SK-N-SH (cell line): ENCODE measurements around the gene DLG2. TPM values are rescaled to one million over a fixed set of nuclear protein-coding genes. Genes with fewer than 3 reads are reported as not detected.

Source experiments
- CTCF ChIA-PET: fragments of 300-600, 350-600 bp; formaldehyde crosslinking; extraction: SDS; loops from one replicate; lab custom pipeline; 2021; lab: Yijun Ruan, JAX
- POLR2A ChIA-PET: fragments of 350-600 bp; sonication (Branson Sonifier 250); formaldehyde crosslinking; extraction: SDS; loops from one replicate; lab custom pipeline; 2020; ENCODE audit warnings: antibody characterized with exemption, inconsistent platforms; lab: Yijun Ruan, JAX
- DNase-seq: peaks from one replicate; pipeline ENCODE4 v3.0.0; 2012
- H2AFZ ChIP-seq: fragments of 200-600 bp; sonication (generic); 2 replicates; pipeline ENCODE4 v1.8.1; 2016; ENCODE audit warnings: antibody characterized with exemption, mild to moderate bottlenecking, low read depth
- H3F3A ChIP-seq: fragments of 200-600 bp; sonication (generic); replicated peaks from 2 replicates; pipeline ENCODE3; 2016; ENCODE audit warnings: antibody characterized with exemption, mild to moderate bottlenecking; ENCODE audit not compliant: insufficient read depth
- H3K27ac ChIP-seq, 2 experiments: fragments of 200-500 bp in 1 of 2; fragments of 200-600 bp in 1 of 2; sonication (Bioruptor generic) in 1 of 2; sonication (generic), shearing (Covaris generic) in 1 of 2; 2 replicates each; pipeline versions ENCODE4 v1.5.1 to v1.6.1; 2014 to 2016; ENCODE audit warnings: low read depth in 2 of 2, inconsistent platforms in 1 of 2, low read length in 1 of 2, mild to moderate bottlenecking in 1 of 2, mixed read lengths in 1 of 2
- H3K27me3 ChIP-seq: fragments of 200-600 bp; sonication (generic), shearing (Covaris generic); 2 replicates; pipeline ENCODE4 v1.6.1; 2016; ENCODE audit warnings: mixed run types; ENCODE audit not compliant: insufficient read depth
- H3K36me3 ChIP-seq, 2 experiments: fragments of 200-500 bp in 1 of 2; fragments of 200-600 bp in 1 of 2; sonication (Bioruptor generic) in 1 of 2; sonication (generic) in 1 of 2; replicated peaks in 1 of 2; 2 replicates each; pipeline versions ENCODE3 to v1.5.1; 2014 to 2016; ENCODE audit warnings: low read length in 1 of 2, mild to moderate bottlenecking in 1 of 2; ENCODE audit not compliant: insufficient read depth in 2 of 2, control insufficient read depth in 1 of 2
- H3K4me1 ChIP-seq, 2 experiments: fragments of 200-500 bp in 1 of 2; fragments of 200-600 bp in 1 of 2; sonication (Bioruptor generic) in 1 of 2; sonication (generic), shearing (Covaris generic) in 1 of 2; 2 replicates each; pipeline versions ENCODE4 v1.5.1 to v1.6.1; 2014 to 2016; ENCODE audit warnings: low read depth in 1 of 2, low read length in 1 of 2, mixed run types in 1 of 2; ENCODE audit not compliant: insufficient read depth in 2 of 2, control insufficient read depth in 1 of 2
- H3K4me2 ChIP-seq: fragments of 200-600 bp; sonication (generic), shearing (Covaris generic); 2 replicates; pipeline ENCODE4 v1.6.1; 2017; ENCODE audit warnings: mixed run types
- H3K4me3 ChIP-seq, 2 experiments: fragments of 200-500 bp in 1 of 2; fragments of 200-600 bp in 1 of 2; sonication (Bioruptor generic) in 1 of 2; sonication (generic), shearing (Covaris generic) in 1 of 2; 2 replicates each; pipeline versions ENCODE4 v1.5.1 to v1.8.1; 2014 to 2016; ENCODE audit warnings: low read depth in 2 of 2, inconsistent platforms in 1 of 2, low read length in 1 of 2, mild to moderate bottlenecking in 1 of 2, mixed read lengths in 1 of 2, moderate library complexity in 1 of 2
- H3K79me2 ChIP-seq: fragments of 200-600 bp; sonication (generic); 2 replicates; pipeline ENCODE4 v1.8.1; 2017; ENCODE audit warnings: mild to moderate bottlenecking; ENCODE audit not compliant: insufficient read depth
- H3K9ac ChIP-seq: fragments of 200-600 bp; sonication (generic); 2 replicates; pipeline ENCODE4 v1.6.1; 2017; ENCODE audit warnings: mixed run types
- H3K9me2 ChIP-seq: fragments of 200-600 bp; sonication (generic); 2 replicates; pipeline ENCODE4 v1.6.1; 2017; ENCODE audit warnings: mixed run types
- H3K9me3 ChIP-seq: fragments of 200-600 bp; sonication (generic); 2 replicates; pipeline ENCODE4 v1.6.1; 2017; ENCODE audit warnings: mixed run types, mild to moderate bottlenecking, moderate library complexity
- H4K20me1 ChIP-seq: fragments of 200-600 bp; sonication (generic); 2 replicates; pipeline ENCODE4 v1.6.1; 2017; ENCODE audit warnings: mild to moderate bottlenecking, mixed run types; ENCODE audit not compliant: insufficient read depth
- CHD2 ChIP-seq: fragments of 150-350 bp; IDR thresholded peaks from 2 replicates; pipeline ENCODE4 v1.6.1; 2018; ENCODE audit warnings: low read length; ENCODE audit not compliant: partially characterized antibody
- CTCF ChIP-seq: fragments of 200-600 bp; sonication (generic); IDR thresholded peaks from 2 replicates; pipeline ENCODE4 v1.6.1; 2017; ENCODE audit warnings: antibody characterized with exemption, mild to moderate bottlenecking, moderate library complexity
- EZH2phosphoT487 ChIP-seq: fragments of 200-600 bp; sonication (generic); IDR thresholded peaks from 2 replicates; pipeline ENCODE4 v1.6.1; 2017; ENCODE audit warnings: low read depth, mixed run types, mild to moderate bottlenecking, antibody characterized with exemption, moderate library complexity, borderline replicate concordance
- FOSL2 ChIP-seq: IDR thresholded peaks from 2 replicates; pipeline ENCODE4 v1.4.0; 2012; ENCODE audit warnings: low read depth, mild to moderate bottlenecking, moderate library complexity, borderline replicate concordance
- FOXM1 ChIP-seq: IDR thresholded peaks from 2 replicates; pipeline ENCODE4 v1.4.0; 2012; ENCODE audit warnings: low read depth, mild to moderate bottlenecking
- NFIC ChIP-seq: IDR thresholded peaks from 2 replicates; pipeline ENCODE4 v1.4.0; 2012; ENCODE audit warnings: borderline replicate concordance
- NRF1 ChIP-seq: IDR thresholded peaks from 2 replicates; pipeline ENCODE4 v1.6.1; 2012; ENCODE audit warnings: low read depth, mild to moderate bottlenecking, low read length
- PBX3 ChIP-seq: IDR thresholded peaks from 2 replicates; pipeline ENCODE4; 2012
- RAD21 ChIP-seq: IDR thresholded peaks from 2 replicates; pipeline ENCODE4 v1.6.1; 2012; ENCODE audit warnings: mild to moderate bottlenecking, low read length
- RCOR1 ChIP-seq: fragments of 150-350 bp; IDR thresholded peaks from 2 replicates; pipeline ENCODE4 v1.6.1; 2017; ENCODE audit warnings: antibody characterized with exemption, low read length
- RFX5 ChIP-seq: IDR thresholded peaks from 2 replicates; pipeline ENCODE4 v1.6.1; 2012; ENCODE audit warnings: mild to moderate bottlenecking, improper control_type of control experiment, low read length
- RXRA ChIP-seq: IDR thresholded peaks from 2 replicates; pipeline ENCODE4 v1.4.0; 2012; ENCODE audit warnings: low read depth, mild to moderate bottlenecking, borderline replicate concordance
- SMC3 ChIP-seq: IDR thresholded peaks from 2 replicates; pipeline ENCODE4 v1.6.1; 2012; ENCODE audit warnings: low read depth, low read length, improper control_type of control experiment
- TAF1 ChIP-seq: IDR thresholded peaks from 2 replicates; pipeline ENCODE4 v1.6.1; 2012; ENCODE audit warnings: low read depth, mild to moderate bottlenecking, low read length, moderate library complexity, borderline replicate concordance
- TCF12 ChIP-seq: IDR thresholded peaks from 2 replicates; pipeline ENCODE4 v1.4.0; 2012
- TEAD4 ChIP-seq: IDR thresholded peaks from 2 replicates; pipeline ENCODE4 v1.4.0; 2012; ENCODE audit warnings: mild to moderate bottlenecking, borderline replicate concordance; ENCODE audit not compliant: insufficient read depth
- USF1 ChIP-seq: IDR thresholded peaks from 2 replicates; pipeline ENCODE4 v1.4.0; 2012; ENCODE audit warnings: low read depth, borderline replicate concordance
- USF2 ChIP-seq: fragments of 150-350 bp; IDR thresholded peaks from 2 replicates; pipeline ENCODE4 v1.6.1; 2017; ENCODE audit warnings: antibody characterized with exemption, low read length, low read depth, borderline replicate concordance
- YY1 ChIP-seq: IDR thresholded peaks from 2 replicates; pipeline ENCODE4 v1.4.0; 2012; ENCODE audit warnings: low read depth, mild to moderate bottlenecking
- ZBTB33 ChIP-seq: IDR thresholded peaks from 2 replicates; pipeline ENCODE4 v1.4.0; 2012; ENCODE audit warnings: low read depth, borderline replicate concordance
- WGBS: methylation state at CpG from one replicate; pipeline ENCODE4 v1.1.6; 2017; ENCODE audit warnings: low lambda C conversion rate; 5-methylcytosine and 5-hydroxymethylcytosine counted together
- polyA plus RNA-seq, 3 experiments: library from polyadenylated mRNA; depleted of rRNA; stranded (reverse); fragments of >200 nt; gene quantifications; 2 replicates each; pipeline ENCODE4 v1.2.3, GENCODE V29; 2012

Gene DLG2
- polyA plus RNA-seq, 1 of the 3 experiments (the other 2 are of a cell fraction): 0.21 TPM

GRCh38 chr11:83456566-83456965, 2170.6 kb downstream of the DLG2 start (continued):
- TF ChIP-seq YY1 (no peak), ZBTB33 (no peak), EZH2phosphoT487 (no peak), FOSL2 (no peak), CHD2 (no peak), RCOR1 (no peak)

GRCh38 chr11:83456075-83456474, 2171.1 kb downstream of the DLG2 start:
- Histone ChIP-seq H3K27ac (no peak overlapping the region), H3F3A (peaks cover 4% of the 10 kb centered on the region), H3K9ac (no peak overlapping the region), H3K9me3 (no peaks in the 10 kb centered on the region), H3K9me2 (no peaks in the 10 kb centered on the region), H3K79me2 (no peaks in the 10 kb centered on the region), H4K20me1 (no peaks in the 10 kb centered on the region), H2AFZ (no peak overlapping the region), H3K4me1 (peaks cover 0 to 9% of the 10 kb centered on the region in 2 experiments; a peak in 1 of 4 replicates), H3K27me3 (no peaks in the 10 kb centered on the region), H3K4me3 (no peak overlapping the region), H3K4me2 (no peak overlapping the region), H3K36me3 (no peaks in the 10 kb centered on the region)
- 79% methylated on average over 7 of the region's 11 CpGs for WGBS
- TF ChIP-seq FOXM1: no peak
- TF ChIP-seq PBX3: no peak
- TF ChIP-seq RAD21: no peak
- no peak for TF ChIP-seq NRF1
- TF ChIP-seq TAF1: no peak
- no peak for TF ChIP-seq RFX5
- ChIA-PET POLR2A (no interaction called here), CTCF (no interaction called here)
- DNase-seq: no peak

GRCh38 chr11:83455356-83455755, 2171.8 kb downstream of the DLG2 start:
- H3K4me1 ChIP-seq: peaks cover 0 to 8% of the 10 kb centered on the region in 2 experiments; a peak in 1 of 4 replicates
- no peaks in the 10 kb centered on the region for H3K79me2 ChIP-seq
- ChIA-PET CTCF (no interaction called here), POLR2A (no interaction called here)
- no peaks in the 10 kb centered on the region for H3K9me3 ChIP-seq
- no peak overlapping the region for H3K27ac ChIP-seq
- H3K36me3 ChIP-seq: no peaks in the 10 kb centered on the region
- H2AFZ ChIP-seq: no peak overlapping the region
- H3K9ac ChIP-seq: no peak overlapping the region
- no peak overlapping the region for H3K4me2 ChIP-seq
- no peak for DNase-seq
- H4K20me1 ChIP-seq: no peaks in the 10 kb centered on the region
- WGBS: 43% methylated on average over 3 of the region's 3 CpGs
- no peaks in the 10 kb centered on the region for H3K27me3 ChIP-seq
- peaks cover 4% of the 10 kb centered on the region for H3F3A ChIP-seq
- no peaks in the 10 kb centered on the region for H3K9me2 ChIP-seq
- H3K4me3 ChIP-seq: no peak overlapping the region
- TF ChIP-seq CTCF (no peak), USF1 (no peak), TEAD4 (no peak), YY1 (no peak), TAF1 (no peak), SMC3 (no peak), TCF12 (no peak), RXRA (no peak), EZH2phosphoT487 (no peak), NRF1 (no peak), USF2 (no peak), RAD21 (no peak), FOXM1 (no peak), CHD2 (no peak), NFIC (no peak)
